ENCODE results near the gene COL27A1.

The COL27A1 gene

GRCh38 chr9:114169952-114170770, 14.8 kb downstream of the COL27A1 start:
- H2BK5ac ChIP-seq (ENCODE audit: low read depth, low read length, poor library complexity) = no peak overlapping the region
- peaks cover 11 to 12% of the 10 kb centered on the region in 2 experiments for H3K4me1 ChIP-seq (ENCODE audit: control insufficient read depth in 1 of 2, insufficient read depth in 2 of 2, low read length in 2 of 2)
- no peaks in the 10 kb centered on the region for H3K79me1 ChIP-seq (ENCODE audit: low read length)
- H3K36me3 ChIP-seq (ENCODE audit: control insufficient read depth in 1 of 2, insufficient read depth in 2 of 2, low read length in 2 of 2) = peaks cover 46 to 54% of the 10 kb centered on the region in 2 experiments
- no peak overlapping the region for H4K8ac ChIP-seq (ENCODE audit: low read depth, low read length)
- no peak overlapping the region for H2BK120ac ChIP-seq (ENCODE audit: insufficient read depth, low read length, poor library complexity)
- H3K9me3 ChIP-seq (ENCODE audit: insufficient read depth, low read depth, low read length) = no peaks in the 10 kb centered on the region
- no peak overlapping the region for H3K23ac ChIP-seq (ENCODE audit: low read length)
- no peak overlapping the region for H3K4ac ChIP-seq (ENCODE audit: low read depth, low read length)
- no peaks in the 10 kb centered on the region for H3K27me3 ChIP-seq (ENCODE audit: insufficient read depth, low read length)
- no peak overlapping the region for H2AK5ac ChIP-seq (ENCODE audit: low read length)
- H3K14ac ChIP-seq (ENCODE audit: low read length) = no peak overlapping the region
- no peak overlapping the region for H2AFZ ChIP-seq (ENCODE audit: insufficient read depth, low read length, poor library complexity)
- H3K79me2 ChIP-seq (ENCODE audit: control insufficient read depth, insufficient read depth, low read length, poor library complexity) = no peaks in the 10 kb centered on the region
- H3K27ac ChIP-seq (ENCODE audit: low read depth, low read length) = no peak overlapping the region
- H3K4me3 ChIP-seq (ENCODE audit: low read depth, low read length) = no peak overlapping the region
- H3K4me2 ChIP-seq (ENCODE audit: low read length) = no peak overlapping the region
- DNase-seq = no peak
- no peak overlapping the region for H4K91ac ChIP-seq (ENCODE audit: low read depth, low read length)
- no peak overlapping the region for H2BK12ac ChIP-seq (ENCODE audit: low read length)
- no CpG with 5 or more reads among the region's 22 CpGs for WGBS (ENCODE audit: extremely low coverage, insufficient coverage, insufficient read length)
- H4K12ac ChIP-seq (ENCODE audit: low read depth, low read length) = no peak overlapping the region
- H3K9ac ChIP-seq (ENCODE audit: low read length) = no peak overlapping the region
- no peak overlapping the region for H3K18ac ChIP-seq (ENCODE audit: low read length)

- no peak overlapping the region for H3K23ac ChIP-seq (ENCODE audit: low read length)
- WGBS (ENCODE audit: extremely low coverage, insufficient coverage, insufficient read length) = no CpG with 5 or more reads among the region's 11 CpGs
- no peak overlapping the region for H4K8ac ChIP-seq (ENCODE audit: low read depth, low read length)
Observed at GRCh38 chr9:114170771-114171461, 15.6 kb downstream of the COL27A1 start.

GRCh38 chr9:114171500-114171899, 16.2 kb downstream of the COL27A1 start:
- no peak overlapping the region for H3K4me3 ChIP-seq (ENCODE audit: low read depth, low read length)
- no peaks in the 10 kb centered on the region for H3K9me3 ChIP-seq (ENCODE audit: insufficient read depth, low read depth, low read length)
- DNase-seq = no peak
- no peaks in the 10 kb centered on the region for H3K27me3 ChIP-seq (ENCODE audit: insufficient read depth, low read length)
- H2BK12ac ChIP-seq (ENCODE audit: low read length) = no peak overlapping the region
- H3K4me1 ChIP-seq (ENCODE audit: control insufficient read depth in 1 of 2, insufficient read depth in 2 of 2, low read length in 2 of 2) = peaks cover 8% of the 10 kb centered on the region in 2 experiments
- peaks cover 46 to 55% of the 10 kb centered on the region in 2 experiments for H3K36me3 ChIP-seq (ENCODE audit: control insufficient read depth in 1 of 2, insufficient read depth in 2 of 2, low read length in 2 of 2)
- H2AK5ac ChIP-seq (ENCODE audit: low read length) = no peak overlapping the region
- H3K79me2 ChIP-seq (ENCODE audit: control insufficient read depth, insufficient read depth, low read length, poor library complexity) = no peaks in the 10 kb centered on the region
- no peak overlapping the region for H4K12ac ChIP-seq (ENCODE audit: low read depth, low read length)
- no peak overlapping the region for H2BK5ac ChIP-seq (ENCODE audit: low read depth, low read length, poor library complexity)
- no peak overlapping the region for H4K91ac ChIP-seq (ENCODE audit: low read depth, low read length)
- WGBS (ENCODE audit: extremely low coverage, insufficient coverage, insufficient read length) = no CpG with 5 or more reads among the region's 7 CpGs
- no peak overlapping the region for H3K18ac ChIP-seq (ENCODE audit: low read length)
- H3K27ac ChIP-seq (ENCODE audit: low read depth, low read length) = no peak overlapping the region
- no peak overlapping the region for H3K14ac ChIP-seq (ENCODE audit: low read length)
- no peaks in the 10 kb centered on the region for H3K79me1 ChIP-seq (ENCODE audit: low read length)
- H3K4me2 ChIP-seq (ENCODE audit: low read length) = no peak overlapping the region
- no peak overlapping the region for H3K9ac ChIP-seq (ENCODE audit: low read length)
- no peak overlapping the region for H3K4ac ChIP-seq (ENCODE audit: low read depth, low read length)
- H2AFZ ChIP-seq (ENCODE audit: insufficient read depth, low read length, poor library complexity) = no peak overlapping the region
- H3K23ac ChIP-seq (ENCODE audit: low read length) = no peak overlapping the region
- H4K8ac ChIP-seq (ENCODE audit: low read depth, low read length) = no peak overlapping the region
- H2BK120ac ChIP-seq (ENCODE audit: insufficient read depth, low read length, poor library complexity) = no peak overlapping the region

More at GRCh38 chr9:114170771-114171461, 15.6 kb downstream of the COL27A1 start:
- Histone ChIP-seq H2BK5ac (ENCODE audit: low read depth, low read length, poor library complexity) (no peak overlapping the region), H3K4me1 (ENCODE audit: control insufficient read depth in 1 of 2, insufficient read depth in 2 of 2, low read length in 2 of 2) (peaks cover 11 to 12% of the 10 kb centered on the region in 2 experiments), H3K79me1 (ENCODE audit: low read length) (no peaks in the 10 kb centered on the region), H3K36me3 (ENCODE audit: control insufficient read depth in 1 of 2, insufficient read depth in 2 of 2, low read length in 2 of 2) (peaks cover 46 to 55% of the 10 kb centered on the region in 2 experiments), H4K91ac (ENCODE audit: low read depth, low read length) (no peak overlapping the region), H2AK5ac (ENCODE audit: low read length) (no peak overlapping the region), H3K9me3 (ENCODE audit: insufficient read depth, low read depth, low read length) (no peaks in the 10 kb centered on the region), H2BK120ac (ENCODE audit: insufficient read depth, low read length, poor library complexity) (no peak overlapping the region), H3K79me2 (ENCODE audit: control insufficient read depth, insufficient read depth, low read length, poor library complexity) (no peaks in the 10 kb centered on the region), H3K14ac (ENCODE audit: low read length) (no peak overlapping the region), H2AFZ (ENCODE audit: insufficient read depth, low read length, poor library complexity) (no peak overlapping the region), H3K9ac (ENCODE audit: low read length) (no peak overlapping the region), H3K27me3 (ENCODE audit: insufficient read depth, low read length) (no peaks in the 10 kb centered on the region), H3K27ac (ENCODE audit: low read depth, low read length) (no peak overlapping the region), H2BK12ac (ENCODE audit: low read length) (no peak overlapping the region), H3K18ac (ENCODE audit: low read length) (peak overlapping the region; percentile 40), H3K4me3 (ENCODE audit: low read depth, low read length) (no peak overlapping the region), H4K12ac (ENCODE audit: low read depth, low read length) (no peak overlapping the region), H3K4me2 (ENCODE audit: low read length) (no peak overlapping the region), H3K4ac (ENCODE audit: low read depth, low read length) (no peak overlapping the region)
- no peak for DNase-seq

- Histone ChIP-seq H3K18ac (ENCODE audit: low read length) (no peak overlapping the region), H3K4me1 (ENCODE audit: control insufficient read depth in 1 of 2, insufficient read depth in 2 of 2, low read length in 2 of 2) (peaks cover 8 to 11% of the 10 kb centered on the region in 2 experiments), H4K12ac (ENCODE audit: low read depth, low read length) (no peak overlapping the region), H3K79me2 (ENCODE audit: control insufficient read depth, insufficient read depth, low read length, poor library complexity) (no peaks in the 10 kb centered on the region), H3K4me2 (ENCODE audit: low read length) (no peak overlapping the region), H3K4me3 (ENCODE audit: low read depth, low read length) (no peak overlapping the region), H3K4ac (ENCODE audit: low read depth, low read length) (no peak overlapping the region), H4K91ac (ENCODE audit: low read depth, low read length) (no peak overlapping the region), H3K9ac (ENCODE audit: low read length) (no peak overlapping the region), H3K27me3 (ENCODE audit: insufficient read depth, low read length) (no peaks in the 10 kb centered on the region), H2BK5ac (ENCODE audit: low read depth, low read length, poor library complexity) (no peak overlapping the region), H3K9me3 (ENCODE audit: insufficient read depth, low read depth, low read length) (no peaks in the 10 kb centered on the region), H3K79me1 (ENCODE audit: low read length) (no peaks in the 10 kb centered on the region), H2AFZ (ENCODE audit: insufficient read depth, low read length, poor library complexity) (no peak overlapping the region), H2BK12ac (ENCODE audit: low read length) (no peak overlapping the region), H4K8ac (ENCODE audit: low read depth, low read length) (no peak overlapping the region), H3K36me3 (ENCODE audit: control insufficient read depth in 1 of 2, insufficient read depth in 2 of 2, low read length in 2 of 2) (peaks cover 38 to 49% of the 10 kb centered on the region in 2 experiments), H3K23ac (ENCODE audit: low read length) (no peak overlapping the region), H3K14ac (ENCODE audit: low read length) (no peak overlapping the region), H2BK120ac (ENCODE audit: insufficient read depth, low read length, poor library complexity) (no peak overlapping the region), H3K27ac (ENCODE audit: low read depth, low read length) (no peak overlapping the region), H2AK5ac (ENCODE audit: low read length) (no peak overlapping the region)
- peak in 1 of 2 donors; percentile 60 for DNase-seq
- WGBS (ENCODE audit: extremely low coverage, insufficient coverage, insufficient read length) = no CpG with 5 or more reads among the region's 20 CpGs
Observed at GRCh38 chr9:114172981-114173833, 17.9 kb downstream of the COL27A1 start.

Measured in trophoblast cell (in vitro differentiated cells and primary cell).